Measurements from ENCODE around the gene GSTM3. TPM values are rescaled to one million over a fixed set of nuclear protein-coding genes. Genes with fewer than 3 reads are reported as not detected.
A peak's percentile ranks its signal among the peaks of the same experiment; 100 is the strongest.
"Not testable (repeated sequence)": the region's sequence is repeated elsewhere in the genome, so short reads cannot be mapped to it uniquely, and the experiment has no call there.

GSTM3 gene
- total and polyA plus RNA-seq, 7 donors: 10.1 to 79.8 (median 39.8) TPM

GRCh38 chr1:109749221-109749620 lies 8.4 kb upstream of the GSTM3 start:
- Histone ChIP-seq H3K36me3 (ENCODE audit: insufficient read depth in 1 of 2, low read depth in 1 of 2) (no peaks in the 10 kb centered on the region), H3K27me3 (ENCODE audit: insufficient read depth in 3 of 3, low read length in 2 of 3) (no peaks in the 10 kb centered on the region), H3K9me3 (no peaks in the 10 kb centered on the region), H3K27ac (no peak overlapping the region), H3K4me1 (no peaks in the 10 kb centered on the region), H3K4me3 (no peak overlapping the region)
- no peak for ATAC-seq
- no peak for DNase-seq
- intact Hi-C loops (cut with DNase I): no loop called here
- no peak for TF ChIP-seq CTCF (IDR thresholded peaks at IDR 0.05)

- H3K4me3 ChIP-seq; H3K27me3 ChIP-seq (ENCODE audit: insufficient read depth in 3 of 3, low read length in 2 of 3); H3K27ac ChIP-seq; ATAC-seq; H3K36me3 ChIP-seq (ENCODE audit: insufficient read depth in 1 of 2, low read depth in 1 of 2); H3K9me3 ChIP-seq; DNase-seq; H3K4me1 ChIP-seq; intact Hi-C loops (cut with DNase I): not testable (repeated sequence)
- WGBS, 3 donors: 91 to 93% (median 92%) methylated on average over 7 to 10 of the region's 10 CpGs
Observed at GRCh38 chr1:109748311-109748710, 7.5 kb upstream of the GSTM3 start.

GRCh38 chr1:109739738-109740614 lies 862 bp downstream of the GSTM3 start:
- intact Hi-C loops (cut with DNase I): no loop called here
- peak; percentile 95 to 98 (median 98) for ATAC-seq

GRCh38 chr1:109733236-109733870 lies 7.5 kb downstream of the GSTM3 start:
- no peaks in the 10 kb centered on the region for H3K4me1 ChIP-seq
- 67 to 77% (median 75%) methylated on average over 4 of the region's 4 CpGs for WGBS, 3 donors
- ATAC-seq (peak in 1 of 4 donors; percentile 31), DNase-seq (no peak)
- H3K9me3 ChIP-seq: no peaks in the 10 kb centered on the region
- H3K27me3 ChIP-seq (ENCODE audit: insufficient read depth in 3 of 3, low read length in 2 of 3): no peaks in the 10 kb centered on the region
- no peak overlapping the region for H3K4me3 ChIP-seq
- peaks cover 3 to 29% of the 10 kb centered on the region in 2 donors for H3K36me3 ChIP-seq (ENCODE audit: insufficient read depth in 1 of 2, low read depth in 1 of 2)
- no peak for TF ChIP-seq CTCF (IDR thresholded peaks at IDR 0.05)
- intact Hi-C loops (cut with DNase I): no loop called here
- no peak overlapping the region for H3K27ac ChIP-seq

More at GRCh38 chr1:109739738-109740614, 862 bp downstream of the GSTM3 start:
- Histone ChIP-seq H3K4me3 (peak overlapping the region; percentile 86), H3K9me3 (no peaks in the 10 kb centered on the region), H3K27ac (peak overlapping the region; percentile 80), H3K27me3 (ENCODE audit: insufficient read depth in 3 of 3, low read length in 2 of 3) (no peaks in the 10 kb centered on the region), H3K36me3 (ENCODE audit: insufficient read depth in 1 of 2, low read depth in 1 of 2) (peaks cover 0 to 23% of the 10 kb centered on the region in 2 donors), H3K4me1 (peaks cover 9% of the 10 kb centered on the region)
- TF ChIP-seq CTCF (IDR thresholded peaks at IDR 0.05): no peak
- DNase-seq: peak; percentile 80 to 83
- 1 to 2% (median 1%) methylated on average over 77 to 86 of the region's 86 CpGs for WGBS, 3 donors

GRCh38 chr1:109732390-109732881 lies 8.4 kb downstream of the GSTM3 start:
- WGBS, 3 donors: 52 to 84% (median 65%) methylated on average over 3 of the region's 3 CpGs
- ATAC-seq: no peak
- H3K27ac ChIP-seq: no peak overlapping the region
- peaks cover 3 to 20% of the 10 kb centered on the region in 2 donors for H3K36me3 ChIP-seq (ENCODE audit: insufficient read depth in 1 of 2, low read depth in 1 of 2)
- no peaks in the 10 kb centered on the region for H3K27me3 ChIP-seq (ENCODE audit: insufficient read depth in 3 of 3, low read length in 2 of 3)
- no peaks in the 10 kb centered on the region for H3K4me1 ChIP-seq
- intact Hi-C loops (cut with DNase I): no loop called here
- no peak overlapping the region for H3K4me3 ChIP-seq
- TF ChIP-seq CTCF (IDR thresholded peaks at IDR 0.05): no peak
- DNase-seq: no peak
- no peaks in the 10 kb centered on the region for H3K9me3 ChIP-seq

Data from psoas muscle (tissue), 8 donors.